A673 (cell line): ENCODE results near the gene AQP2. TPM values are rescaled to one million over a fixed set of nuclear protein-coding genes. Genes with fewer than 3 reads are reported as not detected.

Source experiments
- BruUV-seq: library from RNA; stranded (reverse); fragments of 400-500 nt; replicated peaks from 2 replicates; lab custom pipeline; 2021; lab: Mats Ljungman, UMichigan
- CTCF ChIA-PET: fragments of 300-600 bp; sonication (Branson Sonifier 250); formaldehyde crosslinking; loops from one replicate; lab custom pipeline; 2022; ENCODE audit warnings: antibody characterized with exemption; lab: Charles Lee
- POLR2A ChIA-PET: fragments of 300-600 bp; sonication (Branson Sonifier 250); formaldehyde crosslinking; loops from one replicate; lab custom pipeline; 2022; ENCODE audit warnings: antibody characterized with exemption; ENCODE audit not compliant: low non-redundant PET; lab: Charles Lee
- DNase-seq: peaks from one replicate; pipeline ENCODE4 v3.0.0-alpha.2; 2015; ENCODE audit warnings: low spot score
- H3K27ac ChIP-seq: fragments of 200-600 bp; sonication (generic); 2 replicates; pipeline ENCODE4 v1.5.1; 2016; ENCODE audit warnings: mixed run types, low read depth, mild to moderate bottlenecking, mixed read lengths, antibody characterized with exemption, low read length; ENCODE audit not compliant: poor library complexity, severe bottlenecking
- H3K27me3 ChIP-seq: fragments of 200-600 bp; sonication (generic); replicated peaks from 2 replicates; pipeline ENCODE4 v1.6.1; 2017; ENCODE audit warnings: mixed run types, low read depth, mild to moderate bottlenecking, mixed read lengths, antibody characterized with exemption, low read length; ENCODE audit not compliant: insufficient read depth, poor library complexity
- H3K36me3 ChIP-seq: fragments of 200-600 bp; sonication (generic); 2 replicates; pipeline ENCODE4 v1.6.1; 2016; ENCODE audit warnings: mixed run types, mild to moderate bottlenecking, mixed read lengths, antibody characterized with exemption, low read length; ENCODE audit not compliant: insufficient read depth, poor library complexity, severe bottlenecking
- H3K4me1 ChIP-seq: fragments of 200-600 bp; sonication (generic); 2 replicates; pipeline ENCODE4 v1.6.1; 2017; ENCODE audit warnings: mixed run types, mild to moderate bottlenecking, mixed read lengths, antibody characterized with exemption, low read length; ENCODE audit not compliant: insufficient read depth, poor library complexity, severe bottlenecking
- H3K4me3 ChIP-seq: fragments of 200-600 bp; sonication (generic); 2 replicates; pipeline ENCODE4 v1.5.1; 2016; ENCODE audit warnings: low read depth, mixed run types, mild to moderate bottlenecking, mixed read lengths, low read length; ENCODE audit not compliant: poor library complexity, severe bottlenecking
- H3K9me3 ChIP-seq: fragments of 200-600 bp; sonication (generic); 2 replicates; pipeline ENCODE4 v1.6.1; 2016; ENCODE audit warnings: mixed run types, low read depth, mild to moderate bottlenecking, mixed read lengths, antibody characterized with exemption, low read length; ENCODE audit not compliant: poor library complexity, severe bottlenecking
- CTCF ChIP-seq: fragments of 300-800, 200-600 bp; sonication (generic); conservative IDR thresholded peaks from 2 replicates; pipeline ENCODE4 v1.5.1; 2017; ENCODE audit warnings: low read depth, mild to moderate bottlenecking, antibody characterized with exemption, low read length, moderate library complexity, mixed read lengths
- EZH2 ChIP-seq: fragments of 200-600 bp; sonication (generic); IDR thresholded peaks from 2 replicates; pipeline ENCODE4 v1.6.1; 2017; ENCODE audit warnings: borderline replicate concordance, low read depth, mild to moderate bottlenecking, mixed read lengths, antibody characterized with exemption, low read length; ENCODE audit not compliant: poor library complexity, severe bottlenecking
- intact Hi-C: fragments of 100-400 bp; cut with micrococcal nuclease; formaldehyde crosslinking; loops from one replicate; pipeline ENCODE4 v1.10.0; 2022; ENCODE audit not compliant: unreplicated experiment
- total RNA-seq: library from RNA; stranded (reverse); gene quantifications from 2 replicates; pipeline ENCODE4 v1.2.3, GENCODE V29; 2021

The AQP2 gene
- total RNA-seq, 1 experiment from 2014 or later = not detected

- Histone ChIP-seq H3K36me3 (peaks cover 86% of the 10 kb centered on the region), H3K27me3 (no peaks in the 10 kb centered on the region), H3K4me3 (no peak overlapping the region), H3K4me1 (no peaks in the 10 kb centered on the region), H3K27ac (no peak overlapping the region), H3K9me3 (no peaks in the 10 kb centered on the region)
- no TSS peak for BruUV-seq
- CTCF ChIA-PET = no interaction called here
- TF ChIP-seq CTCF = no peak
- TF ChIP-seq EZH2 = no peak
- POLR2A ChIA-PET = no interaction called here
- DNase-seq = no peak
- intact Hi-C loops = no loop called here
Observed at GRCh38 chr12:50003595-50003994, 53.1 kb downstream of the AQP2 start.

GRCh38 chr12:50004696-50005095 lies 54.2 kb downstream of the AQP2 start:
- Histone ChIP-seq H3K27ac (no peak overlapping the region), H3K4me1 (no peaks in the 10 kb centered on the region), H3K36me3 (peaks cover 86% of the 10 kb centered on the region), H3K27me3 (no peaks in the 10 kb centered on the region), H3K4me3 (no peak overlapping the region), H3K9me3 (no peaks in the 10 kb centered on the region)
- TF ChIP-seq CTCF = no peak
- no peak for TF ChIP-seq EZH2
- intact Hi-C loops = no loop called here
- BruUV-seq = no TSS peak
- DNase-seq = no peak
- ChIA-PET POLR2A (interaction anchor here (0.6 kb wide), 1 partner anchor 25 kb away, joined by 11 read pairs; no protein-coding TSS in a partner anchor), CTCF (no interaction called here)

GRCh38 chr12:50005175-50005574 lies 54.6 kb downstream of the AQP2 start:
- H3K36me3 ChIP-seq = peaks cover 90% of the 10 kb centered on the region
- no peak overlapping the region for H3K27ac ChIP-seq

More at GRCh38 chr12:50005175-50005574, 54.6 kb downstream of the AQP2 start:
- ChIA-PET POLR2A (interaction anchor here (0.6 kb wide), 1 partner anchor 25 kb away, joined by 11 read pairs; no protein-coding TSS in a partner anchor), CTCF (no interaction called here)
- H3K27me3 ChIP-seq = no peaks in the 10 kb centered on the region
- no TSS peak for BruUV-seq
- intact Hi-C loops = no loop called here
- no peaks in the 10 kb centered on the region for H3K9me3 ChIP-seq
- DNase-seq = no peak
- no peak overlapping the region for H3K4me3 ChIP-seq
- TF ChIP-seq EZH2 (no peak), CTCF (no peak)
- H3K4me1 ChIP-seq = no peaks in the 10 kb centered on the region
